Heart right ventricle (tissue), 16 donors: ENCODE results near the gene NAT16. TPM values are rescaled to one million over a fixed set of nuclear protein-coding genes. Genes with fewer than 3 reads are reported as not detected.

Experiments used
- ATAC-seq, 8 donors: fragments of 200-7000 bp; cut with Tn5 transposase; one replicate each; pipeline ENCODE4 v1.9.1; 2020; ENCODE audit warnings: mild to moderate bottlenecking in 8 of 8, moderate library complexity in 8 of 8, moderate number of reproducible peaks in 1 of 8
- DNase-seq, 2 donors: peaks; one replicate each; pipeline ENCODE4 v3.0.0-alpha.2; 2020
- H3K27ac ChIP-seq, 10 donors: fragments of 200-600 bp; sonication (generic) in 2 of 10; one replicate each; pipeline versions ENCODE4 v1.5.0 to v1.8.0; 2020 to 2022; ENCODE audit warnings: mild to moderate bottlenecking in 3 of 10
- H3K27me3 ChIP-seq, 7 donors: fragments of 200-600 bp; one replicate each; pipeline ENCODE4 v1.8.0; 2021 to 2022; ENCODE audit warnings: mild to moderate bottlenecking in 2 of 7
- H3K36me3 ChIP-seq, 9 donors: fragments of 200-600 bp; sonication (generic) in 1 of 9; one replicate each; pipeline versions ENCODE4 v1.5.0 to v1.8.0; 2020 to 2022; ENCODE audit warnings: mild to moderate bottlenecking in 2 of 9
- H3K4me1 ChIP-seq, 9 donors: fragments of 200-600 bp; sonication (generic) in 1 of 9; one replicate each; pipeline versions ENCODE4 v1.5.0 to v1.8.0; 2020 to 2022; ENCODE audit warnings: mild to moderate bottlenecking in 4 of 9
- H3K4me3 ChIP-seq, 10 donors: fragments of 200-600 bp; sonication (generic) in 2 of 10; one replicate each; pipeline versions ENCODE4 v1.5.0 to v1.8.0; 2020 to 2022; ENCODE audit warnings: mild to moderate bottlenecking in 7 of 10, moderate library complexity in 2 of 10
- H3K9me3 ChIP-seq, 11 donors: fragments of 200-600 bp in 10 of 11; sonication (generic) in 2 of 11; one replicate each; pipeline versions ENCODE4 v1.5.0 to v1.8.0; 2013 to 2022; ENCODE audit warnings: mild to moderate bottlenecking in 2 of 11, control low read depth in 1 of 11, moderate library complexity in 1 of 11
- WGBS, 2 donors: extraction: QIAGEN DNeasy Blood & Tissue Kit; methylation state at CpG; one replicate each; pipeline ENCODE4 v1.1.7; 2013; ENCODE audit warnings: inconsistent platforms in 1 of 2; 5-methylcytosine and 5-hydroxymethylcytosine counted together
- intact Hi-C, 10 donors: fragments of 100-400 bp; cut with DNase I; formaldehyde crosslinking; loops; one replicate each; pipeline versions ENCODE4 v1.11.1 to v1.14.2; 2022
- polyA plus RNA-seq, 2 donors: library from polyadenylated mRNA; stranded (reverse); fragments of 200-250 nt; gene quantifications; one replicate each; pipeline ENCODE4 v1.2.3, GENCODE V29; 2013
- total RNA-seq, 10 donors: library from RNA; stranded (reverse); fragmentation: NEBNext Ultra II Directional in 3 of 10; extraction: Animal tissue kit (Norgen Biotek cat#: 25700) in 3 of 10; gene quantifications; one replicate each; pipeline versions ENCODE4 v1.2.1 to v1.2.4, GENCODE V29; 2021 to 2023
- TF ChIP-seq, protein P1 (sequence below), 9 donors: fragments of 200-600 bp; sonication (generic) in 2 of 9; IDR thresholded peaks; one replicate each; pipeline versions ENCODE4 v1.5.0 to v1.8.0; 2021 to 2022; ENCODE audit warnings: antibody characterized with exemption in 9 of 9, mild to moderate bottlenecking in 5 of 9, moderate library complexity in 1 of 9
- donor health status: Arrhythmogenic right ventricular cardiomyopathy.
- donor health status: ischemic (EF 13 %, LVEDD 7.1; RV severe dilation, severe dysfunction).
- donor health status: healthy with polysubstance abuse.
- donor health status: DM: no; HTN: yes; CAD: no.
- donor health status: DM: no; HTN: no; CAD: no.
- donor health status: ischemic (EF 25% LVEDD 6.9; RV normal size, moderate dysfunction).
- donor health status: ischemic (EF 25% LVEDD 5.7; RV mildly dilated, moderate dysfunction).
- donor health status: healthy.
- donor health status: DM: yes; HTN: yes; CAD: no.
- donor health status: Ischemic cardiomyopathy.
- donor health status: ischemic (EF 35%, LVEDD 5.7; RV mildly dilated, moderate dysfunction).
- donor health status: nonischemic (EF 11% LVEDD 7.7; RV severe dilation, severe dysfunction).
- donor health status: DM: yes; HTN: yes; CAD: no.
- donor health status: PGD.
- donor health status: ischemic (EF 29% LVEDD 5.4; RV normal size, mild dysfunction).
- donor health status: nonischemic (EF 23%, LVEDD 6.1; RV moderate dilation, normal function).

NAT16 gene
- total and polyA plus RNA-seq, 12 donors = not detected

DNA sequence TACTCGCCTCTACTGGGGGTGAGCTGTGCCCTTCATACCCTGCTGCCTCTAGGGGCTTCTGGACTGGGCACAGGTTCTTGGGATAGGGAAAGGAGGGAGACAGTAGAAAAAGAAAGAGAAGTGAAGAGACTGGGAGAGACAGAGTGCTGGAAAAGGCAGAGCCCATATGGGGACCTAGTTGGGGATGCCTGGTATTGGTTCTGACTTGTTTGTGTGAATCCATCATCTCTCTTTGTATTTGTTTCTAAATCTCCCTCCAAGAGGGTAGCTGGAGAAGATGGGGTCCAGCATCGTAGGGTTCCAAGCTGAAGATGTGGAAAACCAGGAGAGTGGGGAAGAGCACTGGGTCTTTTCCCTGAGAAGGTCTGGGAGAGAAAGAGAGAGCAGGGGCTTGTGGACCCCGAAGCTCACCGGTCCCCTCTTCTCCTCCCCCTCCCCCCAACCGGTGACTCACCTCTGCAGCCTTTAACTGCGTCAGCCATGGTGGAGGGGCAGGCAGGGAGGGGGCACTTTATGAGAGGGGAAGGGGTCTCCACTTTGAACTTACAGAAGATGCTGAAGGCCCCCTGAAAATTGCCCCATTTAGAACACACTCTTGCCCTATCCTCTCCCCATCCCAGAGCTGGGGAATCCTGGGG, 11.6 kb downstream of the NAT16 start:
- H3K27me3 ChIP-seq = peaks cover 61 to 100% (median 100%) of the 10 kb centered on the region in 7 donors
- no peak overlapping the region for H3K4me3 ChIP-seq
- no peaks in the 10 kb centered on the region for H3K9me3 ChIP-seq
- no peak overlapping the region for H3K27ac ChIP-seq
- intact Hi-C loops = loop anchor here in 1 of 10 donors (2.0 kb wide), 1 partner anchor 24 kb away; no protein-coding TSS in a partner anchor
- WGBS, 2 donors = 6% methylated on average over 6 of the region's 6 CpGs
- H3K36me3 ChIP-seq = no peaks in the 10 kb centered on the region
- TF ChIP-seq, protein P1, sequence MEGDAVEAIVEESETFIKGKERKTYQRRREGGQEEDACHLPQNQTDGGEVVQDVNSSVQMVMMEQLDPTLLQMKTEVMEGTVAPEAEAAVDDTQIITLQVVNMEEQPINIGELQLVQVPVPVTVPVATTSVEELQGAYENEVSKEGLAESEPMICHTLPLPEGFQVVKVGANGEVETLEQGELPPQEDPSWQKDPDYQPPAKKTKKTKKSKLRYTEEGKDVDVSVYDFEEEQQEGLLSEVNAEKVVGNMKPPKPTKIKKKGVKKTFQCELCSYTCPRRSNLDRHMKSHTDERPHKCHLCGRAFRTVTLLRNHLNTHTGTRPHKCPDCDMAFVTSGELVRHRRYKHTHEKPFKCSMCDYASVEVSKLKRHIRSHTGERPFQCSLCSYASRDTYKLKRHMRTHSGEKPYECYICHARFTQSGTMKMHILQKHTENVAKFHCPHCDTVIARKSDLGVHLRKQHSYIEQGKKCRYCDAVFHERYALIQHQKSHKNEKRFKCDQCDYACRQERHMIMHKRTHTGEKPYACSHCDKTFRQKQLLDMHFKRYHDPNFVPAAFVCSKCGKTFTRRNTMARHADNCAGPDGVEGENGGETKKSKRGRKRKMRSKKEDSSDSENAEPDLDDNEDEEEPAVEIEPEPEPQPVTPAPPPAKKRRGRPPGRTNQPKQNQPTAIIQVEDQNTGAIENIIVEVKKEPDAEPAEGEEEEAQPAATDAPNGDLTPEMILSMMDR (IDR thresholded peaks at IDR 0.05) = no peak
- no peak for ATAC-seq
- no peak for DNase-seq
- H3K4me1 ChIP-seq = peaks cover 23 to 64% (median 42%) of the 10 kb centered on the region in 9 donors

DNA sequence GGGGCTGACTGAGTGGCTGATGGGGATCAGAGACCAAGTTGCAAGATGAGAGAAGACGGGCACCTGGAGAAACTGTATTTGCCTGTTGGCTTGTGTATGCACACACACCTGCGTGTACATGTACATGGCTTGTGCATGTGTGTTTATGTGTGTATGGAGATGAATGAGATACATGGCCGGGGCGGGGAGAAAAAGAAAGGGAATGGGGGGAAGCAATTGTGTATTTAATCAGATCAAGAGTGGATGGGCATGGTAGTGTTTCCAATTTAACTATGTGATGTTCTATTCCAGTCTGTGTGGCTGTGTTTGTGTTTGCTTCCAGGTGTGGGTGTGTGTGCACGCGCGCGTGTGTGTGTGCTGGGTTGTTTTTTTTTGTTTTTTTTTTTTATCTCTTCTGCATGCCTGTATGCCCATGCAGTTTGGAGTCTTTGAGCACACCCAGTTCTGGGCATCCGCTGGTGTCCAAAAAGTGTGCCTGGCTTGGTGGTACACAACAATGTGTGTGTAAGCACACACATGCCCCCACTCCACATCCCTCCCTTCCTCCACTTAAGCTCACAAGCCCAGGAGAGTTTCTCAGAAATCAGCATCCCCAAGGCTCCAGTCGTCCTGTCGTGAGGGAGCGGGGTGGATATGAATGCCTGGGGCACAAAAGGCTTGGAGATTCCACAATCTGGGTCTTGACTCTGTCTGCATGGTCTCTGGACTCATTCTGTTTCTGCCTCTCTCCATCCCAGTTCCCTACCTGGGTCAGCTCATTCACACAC, 12.3 kb downstream of the NAT16 start:
- H3K36me3 ChIP-seq = no peaks in the 10 kb centered on the region
- TF ChIP-seq, protein P1 (IDR thresholded peaks at IDR 0.05) = no peak
- peaks cover 18 to 64% (median 42%) of the 10 kb centered on the region in 9 donors for H3K4me1 ChIP-seq
- no peaks in the 10 kb centered on the region for H3K9me3 ChIP-seq
- WGBS, 2 donors = 2 to 5% methylated on average over 12 of the region's 12 CpGs
- no peak overlapping the region for H3K4me3 ChIP-seq
- ATAC-seq (no peak), DNase-seq (no peak)
- H3K27ac ChIP-seq = no peak overlapping the region
- intact Hi-C loops = loop anchor here in 1 of 10 donors (2.0 kb wide), 1 partner anchor 23 kb away; no protein-coding TSS in a partner anchor
- peaks cover 56 to 100% (median 99%) of the 10 kb centered on the region in 7 donors for H3K27me3 ChIP-seq

DNA sequence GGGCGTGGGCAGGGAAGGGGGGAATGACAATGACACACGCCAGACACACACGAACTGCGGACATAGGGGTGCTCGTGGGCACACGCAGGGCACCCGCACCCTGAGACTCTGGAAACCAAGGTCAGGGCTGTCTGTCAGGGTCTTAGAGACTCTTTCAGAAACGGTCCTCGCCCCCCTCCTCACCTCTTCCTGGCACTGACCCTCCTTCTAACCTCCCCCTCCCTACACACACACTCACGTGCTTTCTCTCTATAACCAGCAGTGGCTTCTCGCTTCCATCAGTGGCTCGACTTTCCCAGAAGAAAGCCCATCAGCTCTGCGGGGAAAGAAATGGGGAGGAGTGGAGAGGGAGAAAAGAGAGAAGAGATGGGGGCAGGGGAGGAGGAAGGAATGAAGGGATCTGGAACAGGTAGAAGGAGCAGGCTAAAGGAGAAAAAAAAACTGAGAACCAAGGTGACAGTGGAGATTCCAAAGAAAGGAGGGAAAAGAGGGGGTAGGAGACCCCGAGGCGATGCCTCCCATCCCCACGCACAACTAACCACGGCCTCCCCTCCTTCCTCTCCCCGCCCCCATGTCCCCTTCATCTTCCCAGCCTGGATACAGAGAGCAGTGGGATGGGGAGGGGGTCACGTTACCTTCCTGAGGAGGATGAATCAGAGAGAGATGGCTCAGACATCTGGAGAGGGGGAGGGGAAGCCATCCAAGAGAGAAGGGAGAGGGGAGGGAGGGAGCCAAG, 13.0 kb downstream of the NAT16 start:
- Histone ChIP-seq H3K4me1 (peaks cover 16 to 63% (median 39%) of the 10 kb centered on the region in 9 donors), H3K27ac (no peak overlapping the region), H3K36me3 (no peaks in the 10 kb centered on the region), H3K9me3 (no peaks in the 10 kb centered on the region), H3K27me3 (peaks cover 48 to 100% (median 98%) of the 10 kb centered on the region in 7 donors), H3K4me3 (no peak overlapping the region)
- intact Hi-C loops = no loop called here
- ATAC-seq (no peak), DNase-seq (no peak)
- TF ChIP-seq, protein P1 (IDR thresholded peaks at IDR 0.05) = no peak
- WGBS, 2 donors = 1% methylated on average over 16 to 19 of the region's 19 CpGs

DNA sequence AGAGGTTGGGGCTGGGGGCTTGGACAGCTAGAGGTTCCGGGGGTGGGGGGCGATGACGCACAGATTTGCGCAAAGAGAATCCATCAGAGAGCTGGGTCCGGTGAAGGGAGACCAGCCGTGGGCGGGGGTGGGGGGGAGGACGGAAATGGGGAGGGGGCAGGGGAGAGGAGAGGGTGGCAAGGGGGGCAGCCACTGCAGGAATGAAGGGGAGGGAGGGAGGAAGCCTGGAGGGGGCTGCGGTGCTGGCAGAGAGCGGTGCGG, 13.5 kb downstream of the NAT16 start:
- DNase-seq = no peak
- H3K27ac ChIP-seq = no peak overlapping the region
- no peak for ATAC-seq
- WGBS, 2 donors = 0 to 2% methylated on average over 8 to 11 of the region's 11 CpGs
- intact Hi-C loops = no loop called here
- H3K9me3 ChIP-seq = no peaks in the 10 kb centered on the region
- TF ChIP-seq, protein P1 (IDR thresholded peaks at IDR 0.05) = no peak
- H3K4me1 ChIP-seq = peaks cover 13 to 58% (median 40%) of the 10 kb centered on the region in 9 donors
- H3K27me3 ChIP-seq = peaks cover 43 to 100% (median 97%) of the 10 kb centered on the region in 7 donors
- no peaks in the 10 kb centered on the region for H3K36me3 ChIP-seq
- H3K4me3 ChIP-seq = no peak overlapping the region
